ENCODE data around the gene CNTNAP2.

- TF ChIP-seq CTCF (conservative IDR thresholded peaks at IDR 0.05 in 1 of 2, IDR thresholded peaks at IDR 0.05 in 1 of 2; ENCODE audit: low read depth in 1 of 2, low read length in 2 of 2) (no peak), EZH2 (IDR thresholded peaks at IDR 0.05; ENCODE audit: low read length, missing control alignments) (no peak)
Measured at GRCh38 chr7:146223851-146224250, 107.2 kb downstream of the CNTNAP2 start.

Measured in fibroblast of lung (primary cell).